Fibroblast of mammary gland (primary cell): ENCODE measurements around the gene MYH3.

Experiments used
- DNase-seq: peaks from one replicate; pipeline ENCODE4 v3.0.0-alpha.2; 2010; ENCODE audit warnings: low read depth
- H3K4me3 ChIP-seq: 2 replicates; pipeline ENCODE4 v1.5.1; 2011; ENCODE audit warnings: low read depth, mild to moderate bottlenecking, low read length, moderate library complexity; ENCODE audit not compliant: control insufficient read depth
- TF ChIP-seq, protein P1 (sequence below): conservative IDR thresholded peaks from 2 replicates; pipeline ENCODE4 v1.5.1; 2011; ENCODE audit warnings: low read depth, low read length, inconsistent platforms; ENCODE audit not compliant: control insufficient read depth, insufficient read depth

Gene MYH3

DNA sequence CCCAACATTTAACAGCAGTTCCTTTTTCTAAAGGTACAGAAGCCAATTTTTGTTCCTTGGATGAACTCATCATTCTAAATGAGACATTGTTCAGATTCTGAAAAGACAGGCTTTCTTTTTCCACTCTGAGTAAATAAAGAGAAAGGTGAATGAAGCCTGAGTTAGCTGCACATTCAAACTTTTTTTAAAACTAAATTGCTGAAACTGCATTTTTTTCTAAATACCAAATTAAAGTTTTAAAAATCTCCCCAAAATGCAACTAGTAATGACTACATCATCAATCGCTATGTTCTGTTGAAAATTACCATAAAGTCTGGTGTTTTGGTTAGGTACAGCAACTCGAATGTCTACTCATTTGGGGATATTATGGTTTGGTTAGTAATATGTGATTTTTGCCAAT lies 30.4 kb upstream of the MYH3 start:
- no peak for DNase-seq

DNA sequence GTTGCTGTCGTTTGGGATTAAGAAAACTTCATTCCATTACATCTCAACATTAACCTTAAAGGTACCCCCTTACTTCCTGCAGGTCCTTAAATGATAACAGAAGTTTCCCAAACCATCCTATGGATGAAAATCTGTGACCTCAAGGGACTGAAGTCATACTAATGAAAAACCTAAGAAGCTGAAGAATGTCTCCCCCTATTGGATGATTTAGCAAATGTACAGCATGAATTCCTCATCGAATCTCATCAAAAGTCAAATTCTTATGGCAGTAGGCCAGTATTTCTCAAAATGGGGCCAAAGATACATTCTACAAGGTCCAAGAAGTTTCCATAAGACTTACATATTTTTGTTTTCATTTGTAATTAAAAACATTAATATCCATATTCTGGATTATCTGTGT lies 26.7 kb upstream of the MYH3 start:
- peak; percentile 64 for DNase-seq
- no peak overlapping the region for H3K4me3 ChIP-seq
- TF ChIP-seq, protein P1, sequence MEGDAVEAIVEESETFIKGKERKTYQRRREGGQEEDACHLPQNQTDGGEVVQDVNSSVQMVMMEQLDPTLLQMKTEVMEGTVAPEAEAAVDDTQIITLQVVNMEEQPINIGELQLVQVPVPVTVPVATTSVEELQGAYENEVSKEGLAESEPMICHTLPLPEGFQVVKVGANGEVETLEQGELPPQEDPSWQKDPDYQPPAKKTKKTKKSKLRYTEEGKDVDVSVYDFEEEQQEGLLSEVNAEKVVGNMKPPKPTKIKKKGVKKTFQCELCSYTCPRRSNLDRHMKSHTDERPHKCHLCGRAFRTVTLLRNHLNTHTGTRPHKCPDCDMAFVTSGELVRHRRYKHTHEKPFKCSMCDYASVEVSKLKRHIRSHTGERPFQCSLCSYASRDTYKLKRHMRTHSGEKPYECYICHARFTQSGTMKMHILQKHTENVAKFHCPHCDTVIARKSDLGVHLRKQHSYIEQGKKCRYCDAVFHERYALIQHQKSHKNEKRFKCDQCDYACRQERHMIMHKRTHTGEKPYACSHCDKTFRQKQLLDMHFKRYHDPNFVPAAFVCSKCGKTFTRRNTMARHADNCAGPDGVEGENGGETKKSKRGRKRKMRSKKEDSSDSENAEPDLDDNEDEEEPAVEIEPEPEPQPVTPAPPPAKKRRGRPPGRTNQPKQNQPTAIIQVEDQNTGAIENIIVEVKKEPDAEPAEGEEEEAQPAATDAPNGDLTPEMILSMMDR: peak; percentile 63

More for the DNA sequence above, 30.4 kb upstream of the MYH3 start:
- TF ChIP-seq, protein P1: no peak
- no peak overlapping the region for H3K4me3 ChIP-seq

DNA sequence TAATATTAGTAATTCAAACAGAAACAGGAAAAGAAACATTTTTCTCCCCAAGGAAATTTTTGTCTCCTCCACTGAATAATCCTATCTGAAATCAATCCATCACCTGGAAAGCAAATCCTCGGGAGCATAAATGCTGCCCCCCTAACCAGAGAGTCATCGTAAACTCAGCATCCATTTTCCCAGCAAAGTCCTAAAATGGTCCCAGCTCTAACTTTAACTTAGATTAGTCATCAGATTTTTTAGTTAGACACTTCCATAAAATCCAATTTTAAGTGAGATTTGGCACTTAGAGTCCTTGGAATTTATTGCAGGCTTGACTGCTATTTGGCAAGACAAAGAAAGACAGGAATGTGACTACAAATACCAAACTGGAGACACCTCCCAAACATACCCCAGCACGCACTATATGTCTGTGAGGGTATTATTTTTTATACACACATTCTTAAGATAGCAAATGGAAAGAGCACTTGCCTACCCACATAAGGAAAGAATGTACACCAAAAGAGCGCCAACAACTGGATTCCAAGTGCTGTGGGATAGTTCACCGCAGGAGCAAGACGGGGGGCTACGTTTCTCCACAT lies 24.8 kb upstream of the MYH3 start:
- DNase-seq: no peak
- no peak overlapping the region for H3K4me3 ChIP-seq
- TF ChIP-seq, protein P1: no peak

DNA sequence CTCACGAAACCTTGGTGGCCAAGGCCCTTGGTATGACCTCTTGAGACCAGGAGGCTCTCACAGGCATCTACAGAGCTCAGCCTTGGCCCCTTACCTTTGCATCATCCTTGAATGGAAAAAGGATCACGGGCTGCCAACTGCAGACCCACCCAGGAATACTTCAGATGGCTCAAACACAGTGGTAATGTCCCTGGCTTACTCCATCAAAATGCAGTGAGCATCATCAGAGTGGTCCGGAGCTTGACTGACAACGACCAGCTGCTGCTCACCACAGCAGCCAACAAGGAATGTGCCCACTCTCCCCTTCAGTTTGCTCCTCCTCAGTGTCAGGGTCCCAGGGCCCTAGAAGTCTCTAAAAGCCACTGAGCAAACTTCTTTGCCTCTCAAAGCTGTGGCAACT lies 17.6 kb upstream of the MYH3 start:
- no peak for DNase-seq
- TF ChIP-seq, protein P1: no peak
- no peak overlapping the region for H3K4me3 ChIP-seq

DNA sequence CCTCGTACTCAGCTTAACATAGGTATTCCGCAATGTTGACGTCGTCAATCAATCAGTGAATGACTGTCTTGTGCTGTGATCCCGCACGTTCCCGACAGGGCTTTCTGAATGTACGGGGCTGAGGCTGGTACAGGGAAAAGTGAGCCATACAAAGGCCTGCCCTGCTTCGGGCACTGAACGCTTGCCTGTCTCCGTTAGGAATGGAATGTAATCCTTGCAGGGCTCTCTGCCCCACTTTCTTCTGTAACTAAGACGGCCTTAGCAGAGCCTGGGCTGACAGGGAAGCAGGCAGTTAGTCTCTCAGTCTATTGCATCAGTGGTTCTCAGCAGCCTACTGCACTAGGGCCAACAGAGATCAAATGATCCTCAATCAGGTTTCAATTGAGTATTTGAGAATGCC lies 16.2 kb upstream of the MYH3 start:
- TF ChIP-seq, protein P1: no peak

DNA sequence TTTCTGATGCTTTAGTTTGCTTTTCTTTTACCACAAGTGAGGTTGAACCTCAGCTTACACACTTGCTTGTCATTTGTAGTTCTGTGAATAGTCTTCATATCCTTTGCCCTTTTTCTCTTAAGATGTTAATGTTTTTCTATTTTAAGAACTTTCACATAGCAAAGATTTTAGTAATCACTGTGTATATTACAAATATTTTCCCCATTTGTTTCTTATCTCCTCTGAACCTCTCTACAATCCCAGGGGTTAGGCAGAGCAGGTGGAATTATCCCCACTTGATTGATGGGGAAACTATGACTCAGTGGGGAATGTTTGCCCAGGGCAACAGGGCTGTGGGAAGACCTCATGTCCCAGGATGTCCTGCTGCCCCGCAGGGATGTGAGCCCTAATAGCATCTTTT lies 11.7 kb upstream of the MYH3 start:
- H3K4me3 ChIP-seq: no peak overlapping the region
- no peak for DNase-seq
- TF ChIP-seq, protein P1: no peak

More for the DNA sequence above, 16.2 kb upstream of the MYH3 start:
- no peak for DNase-seq
- no peak overlapping the region for H3K4me3 ChIP-seq

DNA sequence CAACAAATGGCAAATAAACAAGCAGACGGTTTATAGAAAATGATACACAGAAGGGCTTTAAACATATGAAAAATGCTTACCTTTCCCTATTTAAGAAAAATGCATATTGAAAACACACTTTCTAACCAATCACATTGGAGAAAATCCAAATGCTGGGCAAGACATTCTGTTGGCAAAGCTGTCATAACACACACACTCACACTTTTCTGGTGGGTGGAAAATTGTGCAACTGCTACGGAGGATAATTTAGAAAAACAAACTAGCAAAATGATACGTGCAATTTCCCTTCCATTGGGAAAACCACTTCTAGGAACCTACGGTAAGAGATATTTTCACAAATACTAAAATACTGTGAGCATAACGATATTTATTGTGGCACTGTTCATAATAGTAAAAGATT lies 9.8 kb upstream of the MYH3 start:
- TF ChIP-seq, protein P1: no peak
- peak; percentile 21 for DNase-seq
- no peak overlapping the region for H3K4me3 ChIP-seq
